HepG2 (cell line): ENCODE results near the gene CRIP1. TPM values are rescaled to one million over a fixed set of nuclear protein-coding genes. Genes with fewer than 3 reads are reported as not detected.
A peak's percentile ranks its signal among the peaks of the same experiment; 100 is the strongest.

Source experiments
- ELF3 ChIP-seq: IDR thresholded peaks from 2 replicates; pipeline ENCODE4 v1.6.1; 2016; ENCODE audit warnings: missing genetic modification reagents, missing compliant biosample characterization
- FOXM1 ChIP-seq: sonication (generic); formaldehyde crosslinking; IDR thresholded peaks from 2 replicates; pipeline ENCODE4 v1.5.0; 2020; ENCODE audit warnings: missing genetic modification reagents
- ISL2 ChIP-seq: sonication (generic); formaldehyde crosslinking; IDR thresholded peaks from 2 replicates; pipeline ENCODE4 v1.5.0; 2020; ENCODE audit warnings: missing genetic modification reagents
- MATR3 ChIP-seq: sonication (generic); formaldehyde crosslinking; IDR thresholded peaks from 2 replicates; pipeline ENCODE4 v1.4.0; 2020; ENCODE audit warnings: missing genetic modification reagents
- RXRB ChIP-seq: IDR thresholded peaks from 2 replicates; pipeline ENCODE4 v1.6.1; 2016; ENCODE audit warnings: borderline replicate concordance, missing genetic modification reagents, missing compliant biosample characterization
- SKI ChIP-seq: fragments of 450-650 bp; IDR thresholded peaks from one replicate; pipeline ENCODE4 v1.6.1; 2018; ENCODE audit warnings: mild to moderate bottlenecking; ENCODE audit not compliant: partially characterized antibody
- SMAD1 ChIP-seq: sonication (generic); formaldehyde crosslinking; IDR thresholded peaks from 2 replicates; pipeline ENCODE4 v1.4.0; 2020; ENCODE audit warnings: missing genetic modification reagents, low read depth, mild to moderate bottlenecking, borderline replicate concordance
- SSRP1 ChIP-seq: IDR thresholded peaks from 2 replicates; pipeline ENCODE4 v1.6.1; 2016; ENCODE audit warnings: control low read depth
- ZNF234 ChIP-seq: sonication (generic); formaldehyde crosslinking; conservative IDR thresholded peaks from 2 replicates; pipeline ENCODE4 v1.5.1; 2020; ENCODE audit warnings: mild to moderate bottlenecking, missing genetic modification reagents
- ZNF772 ChIP-seq: sonication (generic); formaldehyde crosslinking; IDR thresholded peaks from 2 replicates; pipeline ENCODE4 v1.5.0; 2020; ENCODE audit warnings: mild to moderate bottlenecking, missing genetic modification reagents
- ZNF773 ChIP-seq: sonication (generic); formaldehyde crosslinking; IDR thresholded peaks from 2 replicates; pipeline ENCODE4 v1.4.0; 2020; ENCODE audit warnings: missing genetic modification reagents, borderline replicate concordance
- polyA plus RNA-seq, 8 experiments: library from polyadenylated mRNA; depleted of rRNA in 3 of 8; stranded (reverse) in 7 of 8; unstranded in 1 of 8; fragments of >200 nt; fragmentation: Illumina TruSeq in 4 of 8; extraction: Trizol in 4 of 8; gene quantifications; 2 replicates each; pipeline versions ENCODE4 v1.2.1 to v1.2.3, GENCODE V29; 2011 to 2016; ENCODE audit warnings: low read depth in 4 of 8, missing spikeins in 1 of 8, mixed read lengths in 1 of 8; ENCODE audit not compliant: insufficient read depth in 1 of 8
- total RNA-seq, 5 experiments: library from RNA; depleted of rRNA; stranded (reverse); fragments of >200 nt; fragmentation: Illumina TruSeq; extraction: Trizol; gene quantifications; 2 replicates each; pipeline ENCODE4 v1.2.3, GENCODE V29; 2016; ENCODE audit warnings: low read depth in 1 of 5
- TF ChIP-seq, protein P1 (sequence below): sonication (generic); formaldehyde crosslinking; IDR thresholded peaks from 2 replicates; pipeline ENCODE4 v1.4.0; 2020; ENCODE audit warnings: missing genetic modification reagents, mild to moderate bottlenecking, borderline replicate concordance
- TF ChIP-seq, protein P2 (sequence below): IDR thresholded peaks from 2 replicates; pipeline ENCODE4 v1.6.1; 2012; ENCODE audit warnings: inconsistent platforms
- TF ChIP-seq, protein P3 (sequence below): IDR thresholded peaks from 2 replicates; pipeline ENCODE4 v1.6.1; 2016; ENCODE audit warnings: missing compliant biosample characterization, missing genetic modification reagents, borderline replicate concordance
- TF ChIP-seq, protein P4 (sequence below): sonication (generic); formaldehyde crosslinking; IDR thresholded peaks from 2 replicates; pipeline ENCODE4 v1.4.0; 2020; ENCODE audit warnings: missing genetic modification reagents
- TF ChIP-seq, protein P5 (sequence below): IDR thresholded peaks from 2 replicates; pipeline ENCODE4 v1.6.1; 2016; ENCODE audit warnings: missing compliant biosample characterization, missing genetic modification reagents, borderline replicate concordance
- TF ChIP-seq, protein P6 (sequence below): fragments of 450-650 bp; IDR thresholded peaks from 2 replicates; pipeline ENCODE4 v1.6.1; 2017

CRIP1 gene
- total and polyA plus RNA-seq, 2 of the 13 experiments (the other 11 are each of a cell fraction or from before 2014, with no cell fraction given), result 53.9 to 59.5 TPM

DNA sequence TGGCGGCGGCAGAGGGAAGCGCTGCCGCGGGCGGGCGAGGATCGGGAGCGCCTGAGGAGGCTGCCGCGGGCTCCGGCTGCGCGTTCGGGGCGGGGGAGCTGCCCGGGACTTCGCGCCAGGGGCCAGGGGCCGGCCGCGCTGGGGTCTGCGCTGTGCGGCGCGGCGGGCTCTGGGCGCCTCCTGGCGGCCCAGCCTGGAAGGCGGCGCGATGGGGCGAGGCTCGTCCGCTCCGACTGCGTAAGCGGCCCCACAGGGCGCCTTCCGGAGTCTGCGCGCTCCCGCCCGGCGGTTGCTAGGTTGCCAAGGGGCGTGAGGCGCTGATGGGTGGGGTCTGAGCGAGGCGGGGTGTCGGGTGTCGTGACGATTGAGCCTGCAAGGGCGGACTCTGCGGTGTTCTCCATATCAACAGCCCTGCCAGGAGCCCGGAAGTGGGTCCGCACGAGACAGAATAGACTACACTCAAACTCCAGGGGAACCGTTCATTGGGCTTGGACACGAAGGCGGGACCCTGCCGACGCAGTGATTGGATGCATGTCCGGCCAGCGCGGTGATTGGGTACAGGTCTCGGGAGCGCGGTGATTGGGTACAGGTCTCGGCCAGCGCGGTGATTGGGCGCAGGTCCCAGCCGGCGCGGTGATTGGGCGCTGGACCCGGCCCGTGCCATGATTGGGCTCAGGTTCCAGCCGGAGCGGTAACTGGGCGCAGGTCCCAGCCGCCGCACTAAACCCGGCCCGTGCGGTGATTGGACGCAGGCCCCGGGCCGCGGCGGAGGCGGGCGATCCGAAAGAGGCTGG lies 4.1 kb downstream of the CRIP1 start, which contains the start of gene TEDC1 (continued):
- TF ChIP-seq, protein P1, sequence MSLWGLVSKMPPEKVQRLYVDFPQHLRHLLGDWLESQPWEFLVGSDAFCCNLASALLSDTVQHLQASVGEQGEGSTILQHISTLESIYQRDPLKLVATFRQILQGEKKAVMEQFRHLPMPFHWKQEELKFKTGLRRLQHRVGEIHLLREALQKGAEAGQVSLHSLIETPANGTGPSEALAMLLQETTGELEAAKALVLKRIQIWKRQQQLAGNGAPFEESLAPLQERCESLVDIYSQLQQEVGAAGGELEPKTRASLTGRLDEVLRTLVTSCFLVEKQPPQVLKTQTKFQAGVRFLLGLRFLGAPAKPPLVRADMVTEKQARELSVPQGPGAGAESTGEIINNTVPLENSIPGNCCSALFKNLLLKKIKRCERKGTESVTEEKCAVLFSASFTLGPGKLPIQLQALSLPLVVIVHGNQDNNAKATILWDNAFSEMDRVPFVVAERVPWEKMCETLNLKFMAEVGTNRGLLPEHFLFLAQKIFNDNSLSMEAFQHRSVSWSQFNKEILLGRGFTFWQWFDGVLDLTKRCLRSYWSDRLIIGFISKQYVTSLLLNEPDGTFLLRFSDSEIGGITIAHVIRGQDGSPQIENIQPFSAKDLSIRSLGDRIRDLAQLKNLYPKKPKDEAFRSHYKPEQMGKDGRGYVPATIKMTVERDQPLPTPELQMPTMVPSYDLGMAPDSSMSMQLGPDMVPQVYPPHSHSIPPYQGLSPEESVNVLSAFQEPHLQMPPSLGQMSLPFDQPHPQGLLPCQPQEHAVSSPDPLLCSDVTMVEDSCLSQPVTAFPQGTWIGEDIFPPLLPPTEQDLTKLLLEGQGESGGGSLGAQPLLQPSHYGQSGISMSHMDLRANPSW (CRISPR knock-in tag), result 0 out of 2 replicates have a peak, but pooled peaks have one; percentile 37
- TF ChIP-seq, protein P2, sequence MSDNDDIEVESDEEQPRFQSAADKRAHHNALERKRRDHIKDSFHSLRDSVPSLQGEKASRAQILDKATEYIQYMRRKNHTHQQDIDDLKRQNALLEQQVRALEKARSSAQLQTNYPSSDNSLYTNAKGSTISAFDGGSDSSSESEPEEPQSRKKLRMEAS, result peak; percentile 55
- TF ChIP-seq ZNF772 (CRISPR knock-in tag) (peak; percentile 72; the same call in 1 of the 2 replicates), ELF3 (CRISPR knock-in tag) (peak; percentile 43), SSRP1 (no peak), SMAD1 (CRISPR knock-in tag) (no peak; the same call in 1 of the 2 replicates), ISL2 (CRISPR knock-in tag) (0 out of 2 replicates have a peak, but pooled peaks have one; percentile 36), ZNF773 (CRISPR knock-in tag) (0 out of 2 replicates have a peak, but pooled peaks have one; percentile 14), MATR3 (no peak), RXRB (CRISPR knock-in tag) (peak; percentile 76; the same call in 1 of the 2 replicates), FOXM1 (CRISPR knock-in tag) (no peak; the same call in none of the 2 replicates), ZNF234 (CRISPR knock-in tag) (no peak; the same call in 1 of the 2 replicates), SKI (peak; percentile 92)
- TF ChIP-seq, protein P3, sequence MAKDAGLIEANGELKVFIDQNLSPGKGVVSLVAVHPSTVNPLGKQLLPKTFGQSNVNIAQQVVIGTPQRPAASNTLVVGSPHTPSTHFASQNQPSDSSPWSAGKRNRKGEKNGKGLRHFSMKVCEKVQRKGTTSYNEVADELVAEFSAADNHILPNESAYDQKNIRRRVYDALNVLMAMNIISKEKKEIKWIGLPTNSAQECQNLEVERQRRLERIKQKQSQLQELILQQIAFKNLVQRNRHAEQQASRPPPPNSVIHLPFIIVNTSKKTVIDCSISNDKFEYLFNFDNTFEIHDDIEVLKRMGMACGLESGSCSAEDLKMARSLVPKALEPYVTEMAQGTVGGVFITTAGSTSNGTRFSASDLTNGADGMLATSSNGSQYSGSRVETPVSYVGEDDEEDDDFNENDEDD (CRISPR knock-in tag), result peak; percentile 93; the same call in 1 of the 2 replicates
- TF ChIP-seq, protein P4, sequence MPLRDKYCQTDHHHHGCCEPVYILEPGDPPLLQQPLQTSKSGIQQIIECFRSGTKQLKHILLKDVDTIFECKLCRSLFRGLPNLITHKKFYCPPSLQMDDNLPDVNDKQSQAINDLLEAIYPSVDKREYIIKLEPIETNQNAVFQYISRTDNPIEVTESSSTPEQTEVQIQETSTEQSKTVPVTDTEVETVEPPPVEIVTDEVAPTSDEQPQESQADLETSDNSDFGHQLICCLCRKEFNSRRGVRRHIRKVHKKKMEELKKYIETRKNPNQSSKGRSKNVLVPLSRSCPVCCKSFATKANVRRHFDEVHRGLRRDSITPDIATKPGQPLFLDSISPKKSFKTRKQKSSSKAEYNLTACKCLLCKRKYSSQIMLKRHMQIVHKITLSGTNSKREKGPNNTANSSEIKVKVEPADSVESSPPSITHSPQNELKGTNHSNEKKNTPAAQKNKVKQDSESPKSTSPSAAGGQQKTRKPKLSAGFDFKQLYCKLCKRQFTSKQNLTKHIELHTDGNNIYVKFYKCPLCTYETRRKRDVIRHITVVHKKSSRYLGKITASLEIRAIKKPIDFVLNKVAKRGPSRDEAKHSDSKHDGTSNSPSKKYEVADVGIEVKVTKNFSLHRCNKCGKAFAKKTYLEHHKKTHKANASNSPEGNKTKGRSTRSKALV (CRISPR knock-in tag), result 0 out of 2 replicates have a peak, but pooled peaks have one; percentile 50
- TF ChIP-seq, protein P5, sequence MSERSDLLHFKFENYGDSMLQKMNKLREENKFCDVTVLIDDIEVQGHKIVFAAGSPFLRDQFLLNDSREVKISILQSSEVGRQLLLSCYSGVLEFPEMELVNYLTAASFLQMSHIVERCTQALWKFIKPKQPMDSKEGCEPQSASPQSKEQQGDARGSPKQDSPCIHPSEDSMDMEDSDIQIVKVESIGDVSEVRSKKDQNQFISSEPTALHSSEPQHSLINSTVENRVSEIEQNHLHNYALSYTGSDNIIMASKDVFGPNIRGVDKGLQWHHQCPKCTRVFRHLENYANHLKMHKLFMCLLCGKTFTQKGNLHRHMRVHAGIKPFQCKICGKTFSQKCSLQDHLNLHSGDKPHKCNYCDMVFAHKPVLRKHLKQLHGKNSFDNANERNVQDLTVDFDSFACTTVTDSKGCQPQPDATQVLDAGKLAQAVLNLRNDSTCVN (CRISPR knock-in tag), result no peak
- TF ChIP-seq, protein P6, sequence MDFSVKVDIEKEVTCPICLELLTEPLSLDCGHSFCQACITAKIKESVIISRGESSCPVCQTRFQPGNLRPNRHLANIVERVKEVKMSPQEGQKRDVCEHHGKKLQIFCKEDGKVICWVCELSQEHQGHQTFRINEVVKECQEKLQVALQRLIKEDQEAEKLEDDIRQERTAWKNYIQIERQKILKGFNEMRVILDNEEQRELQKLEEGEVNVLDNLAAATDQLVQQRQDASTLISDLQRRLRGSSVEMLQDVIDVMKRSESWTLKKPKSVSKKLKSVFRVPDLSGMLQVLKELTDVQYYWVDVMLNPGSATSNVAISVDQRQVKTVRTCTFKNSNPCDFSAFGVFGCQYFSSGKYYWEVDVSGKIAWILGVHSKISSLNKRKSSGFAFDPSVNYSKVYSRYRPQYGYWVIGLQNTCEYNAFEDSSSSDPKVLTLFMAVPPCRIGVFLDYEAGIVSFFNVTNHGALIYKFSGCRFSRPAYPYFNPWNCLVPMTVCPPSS, result no peak
